GM21423 (cell line): ENCODE measurements around the gene NOS1AP.
"Not testable (repeated sequence)": the region's sequence is repeated elsewhere in the genome, so short reads cannot be mapped to it uniquely, and the experiment has no call there.

Experiments
- ATAC-seq: cut with Tn5 transposase; IDR thresholded peaks from one replicate; pipeline ENCODE4 v1.9.1; 2021; ENCODE audit warnings: mild to moderate bottlenecking, moderate library complexity; ENCODE audit not compliant: unreplicated experiment

The NOS1AP gene

DNA sequence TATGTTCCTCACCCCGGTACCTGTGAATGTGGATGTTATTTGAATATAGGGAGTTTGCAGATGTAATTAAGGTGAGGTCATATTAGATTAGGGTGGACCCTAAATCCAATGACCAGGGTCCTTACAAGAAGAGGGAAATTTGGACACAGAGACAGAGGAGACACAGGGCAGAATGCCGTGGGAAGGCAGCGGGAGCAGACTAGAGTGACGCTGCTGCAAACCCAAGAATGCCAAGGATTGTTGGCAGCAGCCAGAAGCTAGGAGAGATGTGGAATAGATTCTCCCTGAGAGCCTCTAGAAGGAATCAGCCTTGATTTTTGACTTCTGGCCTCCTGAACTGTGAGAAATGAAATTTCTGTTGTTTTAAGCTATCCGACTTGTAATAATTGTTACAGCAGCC, 253.5 kb downstream of the NOS1AP start:
- ATAC-seq, result no peak

- ATAC-seq, result no peak
These were observed 254.9 kb downstream of the NOS1AP start for GRCh38 chr1:162324396-162324795.

DNA sequence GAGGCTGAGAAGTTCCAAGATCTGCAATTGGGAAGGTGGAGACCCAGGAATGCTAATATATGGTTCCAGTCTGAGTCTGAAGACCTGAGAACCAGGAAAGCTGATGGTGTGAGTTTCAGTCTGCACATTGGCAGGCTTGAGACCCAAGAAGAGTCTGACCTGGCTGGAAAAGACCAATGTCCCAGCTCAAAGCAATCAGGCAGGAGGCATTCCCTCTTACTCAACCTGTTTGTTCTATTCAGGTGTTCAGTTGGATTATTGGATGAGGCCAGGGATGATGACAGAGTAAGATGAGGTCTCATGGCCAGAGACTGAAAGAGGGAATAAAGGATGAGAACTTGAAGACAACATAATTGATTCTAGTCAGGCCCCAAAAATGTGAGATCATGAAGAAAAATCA, 257.1 kb downstream of the NOS1AP start:
- no peak for ATAC-seq

GRCh38 chr1:162327144-162327787, 257.8 kb downstream of the NOS1AP start:
- no peak for ATAC-seq

- ATAC-seq, result no peak
These were observed 258.3 kb downstream of the NOS1AP start for GRCh38 chr1:162327788-162328165.

- ATAC-seq, result no peak
These were observed 259.0 kb downstream of the NOS1AP start for GRCh38 chr1:162328512-162328911.

- no peak for ATAC-seq
These were observed 260.3 kb downstream of the NOS1AP start for GRCh38 chr1:162329826-162330225.

DNA sequence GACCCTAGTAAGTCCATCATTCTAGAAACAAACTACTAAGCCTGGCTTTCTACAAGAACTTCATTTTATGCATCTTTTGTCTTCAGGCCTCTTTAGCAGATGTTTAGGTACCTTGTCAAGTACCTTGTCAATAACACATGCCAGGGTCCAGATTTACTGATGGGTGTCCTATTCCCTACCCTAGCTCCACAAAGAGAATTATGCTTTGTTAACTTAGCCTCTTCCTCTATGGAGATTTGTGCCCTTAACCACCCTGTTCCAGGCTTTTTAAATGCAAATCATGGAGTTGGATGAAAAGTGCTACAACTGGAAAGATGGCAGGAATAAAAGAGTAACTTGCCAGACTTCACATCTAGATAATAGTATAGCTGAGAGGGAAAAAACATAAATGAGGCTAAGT, 264.5 kb downstream of the NOS1AP start:
- no peak for ATAC-seq

GRCh38 chr1:162335126-162335525, 265.6 kb downstream of the NOS1AP start:
- no peak for ATAC-seq

- no peak for ATAC-seq
These were observed 267.3 kb downstream of the NOS1AP start for GRCh38 chr1:162336621-162337285.

DNA sequence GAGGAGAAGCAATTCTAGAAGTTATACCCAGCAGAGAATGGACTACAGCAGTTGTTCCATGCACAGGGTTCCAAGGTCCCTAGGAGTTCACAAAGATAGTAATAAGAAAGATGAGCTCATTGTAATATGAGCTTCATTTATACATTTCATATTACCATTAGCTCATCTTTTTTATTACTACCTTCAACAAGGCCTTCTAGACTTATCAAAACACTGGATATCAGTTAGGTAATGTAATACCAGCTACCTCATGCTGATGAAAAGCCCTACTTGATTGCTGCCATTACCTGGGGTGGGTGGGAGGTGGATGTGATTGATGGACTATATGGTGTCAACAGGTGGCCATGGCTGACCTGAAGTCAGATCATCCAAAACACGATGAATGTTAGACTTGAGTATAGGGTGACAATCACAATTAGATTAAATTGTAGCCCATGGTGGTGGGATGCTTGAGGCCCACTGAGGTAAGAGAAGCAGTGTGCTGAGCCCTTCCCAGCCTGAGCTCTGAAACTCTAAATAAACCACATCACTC, 273.0 kb downstream of the NOS1AP start:
- ATAC-seq, result no peak

GRCh38 chr1:162343470-162343869, 274.0 kb downstream of the NOS1AP start:
- no peak for ATAC-seq

DNA sequence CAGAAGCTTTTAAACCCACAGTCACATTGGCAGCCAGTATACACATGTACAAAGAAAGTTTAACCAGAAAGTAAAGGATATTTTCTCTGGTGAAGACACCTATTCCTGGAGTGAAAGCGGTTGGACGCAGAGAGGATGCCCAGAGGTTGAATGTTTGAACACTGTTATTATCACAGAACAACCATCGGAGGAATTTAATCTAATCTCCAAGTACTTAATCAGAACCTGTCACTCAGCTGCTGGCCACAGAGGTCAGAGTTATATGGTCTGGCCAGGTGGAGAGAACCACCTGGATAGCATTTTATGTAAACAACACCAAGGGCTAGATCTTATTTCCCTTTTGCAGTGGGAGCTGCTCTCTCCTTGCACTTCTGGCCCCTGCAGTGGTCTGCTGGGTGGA, 277.8 kb downstream of the NOS1AP start:
- ATAC-seq, result no peak

DNA sequence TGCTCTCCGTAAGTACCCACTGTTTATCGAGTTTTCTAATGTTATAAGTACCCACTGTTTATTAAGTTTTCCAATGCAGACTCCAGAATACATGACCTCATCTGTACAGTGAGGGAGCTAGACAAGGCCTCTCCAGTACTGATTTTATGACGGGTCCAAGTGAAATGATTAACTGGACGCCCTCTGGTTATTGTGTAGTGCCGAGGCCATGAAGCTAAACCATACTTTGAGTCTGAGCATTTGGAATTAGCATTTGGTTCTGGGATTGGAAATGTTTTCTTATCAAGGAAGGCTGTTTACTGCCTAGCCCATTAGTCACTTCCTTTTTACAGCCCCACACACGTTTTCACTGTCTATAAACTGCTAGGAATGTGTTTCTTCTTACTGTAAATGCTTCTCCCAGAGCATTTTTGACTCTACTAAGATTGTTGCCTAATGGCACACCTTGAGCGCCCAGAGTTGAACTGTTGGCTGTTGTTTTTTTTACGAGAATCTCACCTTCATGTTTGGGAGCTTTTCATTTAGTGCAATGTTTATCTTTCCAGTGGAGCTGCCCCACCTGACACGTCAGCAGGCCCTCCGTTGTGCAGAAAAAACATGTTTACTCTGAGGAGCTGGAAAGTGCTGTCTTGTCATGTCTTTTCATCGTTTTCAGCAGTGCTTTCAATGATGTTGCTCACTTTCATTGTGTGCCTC, 280.3 kb downstream of the NOS1AP start:
- ATAC-seq, result no peak

- ATAC-seq, result no peak
These were observed 281.9 kb downstream of the NOS1AP start for GRCh38 chr1:162351246-162351842.

- ATAC-seq, result not testable (repeated sequence)
These were observed 282.4 kb downstream of the NOS1AP start for GRCh38 chr1:162351874-162352273.

DNA sequence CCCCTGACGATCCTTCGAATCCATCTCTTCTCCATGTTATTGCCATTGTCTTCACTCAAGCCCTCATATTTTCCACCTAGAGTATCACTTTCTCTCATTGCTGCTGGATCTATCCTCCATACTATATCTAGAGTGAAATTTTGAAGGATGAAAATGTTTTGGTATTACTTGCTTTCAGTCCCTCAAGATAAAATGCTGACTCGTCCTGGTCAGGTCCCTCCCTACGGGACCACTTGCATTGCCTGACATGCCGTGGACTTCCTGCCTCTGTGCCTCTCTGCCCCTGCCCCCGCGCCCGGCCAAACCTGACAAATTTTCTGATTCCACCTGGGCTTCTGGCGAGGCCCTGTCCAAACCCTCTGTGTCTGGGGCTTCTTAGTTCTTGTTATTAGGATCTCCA, 283.6 kb downstream of the NOS1AP start:
- no peak for ATAC-seq

- no peak for ATAC-seq
These were observed 284.2 kb downstream of the NOS1AP start for GRCh38 chr1:162353702-162354101.

DNA sequence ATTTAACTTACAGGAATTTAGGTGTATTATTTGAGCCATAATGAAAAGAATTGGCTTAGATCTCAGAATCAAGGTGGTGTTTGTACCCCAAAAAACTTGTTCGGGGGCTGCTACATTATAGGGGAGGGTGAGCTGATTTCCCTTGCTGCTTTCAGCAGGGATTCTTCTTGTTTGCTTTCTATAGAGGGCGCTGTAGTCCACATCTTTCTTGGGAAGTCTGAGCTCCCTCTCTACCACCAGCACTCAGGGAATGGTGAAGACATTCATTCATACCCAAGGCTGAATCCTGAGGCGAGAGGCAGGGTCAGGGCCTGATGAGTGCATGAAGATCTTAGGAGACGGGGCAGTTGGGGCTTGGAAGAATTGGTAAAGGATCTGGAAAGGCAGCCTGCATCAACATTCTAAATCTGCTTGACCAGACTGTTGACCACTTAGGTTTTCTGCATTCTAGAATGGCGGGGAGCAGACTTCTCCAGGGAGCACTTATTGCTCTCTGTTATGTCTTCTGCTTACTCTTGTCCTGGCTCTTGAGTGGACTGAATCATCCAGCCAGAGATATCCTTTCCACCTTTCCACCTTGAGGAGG, 288.3 kb downstream of the NOS1AP start:
- ATAC-seq, result no peak

DNA sequence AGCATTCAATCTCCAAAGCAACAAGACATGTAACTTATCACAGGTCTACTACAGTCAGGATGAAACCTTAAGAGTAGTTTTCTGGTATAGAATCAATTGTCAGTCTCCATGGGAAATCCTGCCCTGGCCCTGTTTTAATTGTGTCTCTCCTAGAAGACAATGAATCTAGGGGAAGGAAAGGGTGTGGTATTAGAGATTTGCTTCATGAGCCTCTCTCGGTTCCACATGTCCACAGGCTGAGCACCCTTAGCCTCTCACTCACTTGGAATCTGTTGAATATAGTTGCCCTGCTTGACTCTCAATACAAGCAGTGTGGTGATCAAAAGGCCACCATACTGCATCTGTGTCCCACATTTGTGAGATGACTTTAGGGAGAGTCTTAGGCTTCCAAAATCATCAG, 289.4 kb downstream of the NOS1AP start:
- ATAC-seq, result no peak

DNA sequence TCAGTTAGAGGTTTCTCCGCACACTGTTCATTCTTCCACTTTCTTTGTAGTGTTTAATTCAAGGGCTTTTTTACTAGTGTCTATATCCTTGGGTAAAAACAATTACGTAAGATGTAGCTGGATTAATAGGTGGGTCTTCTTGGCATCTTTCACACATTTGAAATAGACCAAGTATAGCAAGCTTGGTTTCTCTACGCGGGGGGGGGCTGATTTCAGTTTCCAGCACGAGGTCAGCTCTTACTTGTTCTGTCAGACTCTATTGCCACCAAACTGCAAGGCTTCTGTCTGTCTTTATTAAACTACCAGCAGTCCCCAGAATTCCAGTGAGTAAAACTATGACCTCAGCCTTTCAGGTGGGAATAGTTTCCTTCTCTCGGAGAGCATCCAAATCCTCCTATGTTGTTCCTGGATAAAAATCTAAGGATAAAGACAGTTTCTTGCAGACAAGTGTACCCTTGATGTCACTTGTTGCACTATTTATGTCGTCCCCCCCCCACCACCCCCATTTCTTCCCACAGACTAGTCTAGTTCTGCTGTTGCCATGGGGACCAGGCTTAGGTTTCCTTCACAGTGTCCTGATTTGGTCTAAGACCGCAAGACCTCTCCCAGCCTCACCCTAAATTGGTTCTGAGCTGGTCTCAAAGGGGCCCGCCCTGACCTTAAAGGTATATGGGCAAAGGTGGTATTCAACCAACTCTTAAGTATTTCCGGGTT, 290.2 kb downstream of the NOS1AP start:
- no peak for ATAC-seq
